Smooth muscle cell (in vitro differentiated cells): ENCODE measurements around the gene SNX15. TPM values are rescaled to one million over a fixed set of nuclear protein-coding genes. Genes with fewer than 3 reads are reported as not detected.

Experiments used
- DNase-seq: peaks from one replicate; lab custom pipeline; 2025; ENCODE audit not compliant: unreplicated experiment; lab: John Stamatoyannopoulos, UW
- H2AFZ ChIP-seq: fragments of 200-600 bp; sonication (generic); 2 replicates; pipeline ENCODE4 v1.6.0; 2016; ENCODE audit warnings: antibody characterized with exemption, low read depth, mild to moderate bottlenecking
- H3F3A ChIP-seq: fragments of 200-600 bp; sonication (generic); 2 replicates; pipeline ENCODE4 v1.6.0; 2017; ENCODE audit warnings: antibody characterized with exemption, low read depth
- H3K27ac ChIP-seq: fragments of 200-600 bp; sonication (generic); 2 replicates; pipeline ENCODE4 v1.5.1; 2016; ENCODE audit warnings: low read depth, mild to moderate bottlenecking
- H3K27me3 ChIP-seq: fragments of 200-600 bp; sonication (generic); 2 replicates; pipeline ENCODE4 v1.6.1; 2016; ENCODE audit warnings: low read depth, mild to moderate bottlenecking
- H3K36me3 ChIP-seq: fragments of 200-600 bp; sonication (generic); 2 replicates; pipeline ENCODE4 v1.5.1; 2016; ENCODE audit warnings: low read depth
- H3K4me1 ChIP-seq: fragments of 200-600 bp; sonication (generic); 2 replicates; pipeline ENCODE4 v1.5.1; 2016; ENCODE audit warnings: low read depth
- H3K4me2 ChIP-seq: fragments of 200-600 bp; sonication (generic); 2 replicates; pipeline ENCODE4 v1.6.0; 2016; ENCODE audit warnings: mild to moderate bottlenecking
- H3K4me3 ChIP-seq: fragments of 200-600 bp; sonication (generic); 2 replicates; pipeline ENCODE4 v1.5.1; 2016; ENCODE audit warnings: mild to moderate bottlenecking
- H3K79me2 ChIP-seq: fragments of 200-600 bp; sonication (generic); 2 replicates; pipeline ENCODE4 v1.6.0; 2016; ENCODE audit warnings: low read depth, mild to moderate bottlenecking
- H3K9ac ChIP-seq: fragments of 200-600 bp; sonication (generic); 2 replicates; pipeline ENCODE4 v1.6.0; 2016; ENCODE audit warnings: low read depth
- H3K9me3 ChIP-seq: fragments of 200-600 bp; sonication (generic); replicated peaks from 2 replicates; pipeline ENCODE4 v1.5.1; 2016; ENCODE audit warnings: low read depth
- H4K20me1 ChIP-seq: fragments of 200-600 bp; sonication (generic); 2 replicates; pipeline ENCODE4 v1.6.0; 2016; ENCODE audit warnings: low read depth
- CTCF ChIP-seq: fragments of 200-600 bp; sonication (generic); IDR thresholded peaks from 2 replicates; pipeline ENCODE4 v1.5.1; 2017; ENCODE audit warnings: borderline replicate concordance, mild to moderate bottlenecking, antibody characterized with exemption; ENCODE audit not compliant: insufficient read depth, poor library complexity, severe bottlenecking
- WGBS: methylation state at CpG from one replicate; pipeline ENCODE4 v1.1.7; 2016; ENCODE audit warnings: low lambda C conversion rate; 5-methylcytosine and 5-hydroxymethylcytosine counted together
- polyA plus RNA-seq: library from polyadenylated mRNA; unstranded; fragments of >200 nt; fragmentation: Nextera tagmentation; extraction: Ambion mirVana; gene quantifications from 2 replicates; pipeline ENCODE4 v1.2.1, GENCODE V29; 2016
- total RNA-seq: library from RNA; depleted of rRNA; stranded (reverse); fragments of >200 nt; gene quantifications from 2 replicates; pipeline ENCODE4 v1.2.3, GENCODE V29; 2014

SNX15 gene
- total and polyA plus RNA-seq, 2 experiments from 2014 or later: 14.8 to 24.7 TPM

DNA sequence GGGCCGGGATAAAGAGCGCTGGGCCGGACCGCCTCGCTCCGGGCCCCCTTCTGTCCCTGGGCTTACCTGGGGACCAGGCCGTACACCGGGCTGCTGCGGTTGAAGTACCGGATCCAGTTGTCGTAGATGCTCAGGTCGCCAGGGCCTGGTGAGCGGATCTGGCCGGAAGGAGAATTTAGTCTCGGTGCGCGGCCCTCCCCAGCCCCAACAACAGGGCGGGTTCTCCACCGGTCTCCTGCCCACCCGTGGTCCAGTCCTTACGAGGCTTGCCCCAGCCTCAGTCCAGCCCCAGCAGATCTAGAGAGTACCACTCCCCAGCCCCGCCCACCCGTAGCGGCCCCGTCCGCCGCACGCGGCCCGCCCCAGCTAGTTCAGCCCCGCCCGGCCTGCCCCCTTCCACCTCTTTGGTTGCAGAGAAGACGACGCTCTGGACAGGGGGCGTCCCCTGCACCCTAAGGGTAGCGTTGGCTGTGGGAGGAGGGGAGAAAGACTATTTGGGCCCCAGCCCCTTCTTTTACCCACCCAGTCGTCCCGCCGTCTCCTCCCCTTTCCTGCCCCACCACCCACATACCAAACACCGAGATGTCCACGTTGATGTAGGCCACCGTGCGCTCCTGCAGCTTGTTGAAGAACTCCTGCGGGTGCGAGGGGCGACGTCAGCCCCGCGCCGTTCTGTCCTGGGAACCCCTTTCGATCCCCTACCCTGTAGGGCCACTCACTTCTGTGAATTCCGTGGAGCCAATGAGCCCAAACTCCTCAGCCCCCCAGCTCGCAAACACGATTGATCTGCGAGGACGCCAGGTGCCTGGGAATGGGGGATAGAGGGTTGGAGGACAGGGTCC is 20.6 kb downstream of the SNX15 start:
- no peak overlapping the region for H2AFZ ChIP-seq
- peak overlapping the region; percentile 57 for H3K4me2 ChIP-seq
- no peak for DNase-seq
- H3K36me3 ChIP-seq: no peaks in the 10 kb centered on the region
- no peak overlapping the region for H3K27ac ChIP-seq
- peak overlapping the region; percentile 5 for H3K4me3 ChIP-seq
- H3K27me3 ChIP-seq: no peaks in the 10 kb centered on the region
- H3K9me3 ChIP-seq: no peaks in the 10 kb centered on the region
- no peaks in the 10 kb centered on the region for H3K4me1 ChIP-seq
- H3K9ac ChIP-seq: no peak overlapping the region
- no peaks in the 10 kb centered on the region for H3F3A ChIP-seq
- no peak for TF ChIP-seq CTCF
- 63% methylated on average over 36 of the region's 56 CpGs for WGBS
- H3K79me2 ChIP-seq: no peaks in the 10 kb centered on the region
- H4K20me1 ChIP-seq: no peaks in the 10 kb centered on the region

- no peak for TF ChIP-seq CTCF
- 67% methylated on average over 9 of the region's 9 CpGs for WGBS
Observed at GRCh38 chr11:65051398-65051858, 24.2 kb downstream of the SNX15 start.

GRCh38 chr11:65053827-65054508 is 26.7 kb downstream of the SNX15 start:
- Histone ChIP-seq H3F3A (no peaks in the 10 kb centered on the region), H3K27me3 (no peaks in the 10 kb centered on the region), H3K4me1 (no peaks in the 10 kb centered on the region), H3K79me2 (no peaks in the 10 kb centered on the region), H2AFZ (no peak overlapping the region), H4K20me1 (no peaks in the 10 kb centered on the region), H3K27ac (no peak overlapping the region), H3K9me3 (no peaks in the 10 kb centered on the region), H3K9ac (no peak overlapping the region), H3K36me3 (no peaks in the 10 kb centered on the region), H3K4me3 (no peak overlapping the region), H3K4me2 (no peak overlapping the region)
- WGBS: 78% methylated on average over 8 of the region's 8 CpGs
- no peak for DNase-seq
- TF ChIP-seq CTCF: no peak

More at GRCh38 chr11:65051398-65051858, 24.2 kb downstream of the SNX15 start:
- Histone ChIP-seq H3K27ac (no peak overlapping the region), H3K79me2 (no peaks in the 10 kb centered on the region), H4K20me1 (no peaks in the 10 kb centered on the region), H3K4me1 (no peaks in the 10 kb centered on the region), H2AFZ (no peak overlapping the region), H3K9me3 (no peaks in the 10 kb centered on the region), H3K27me3 (no peaks in the 10 kb centered on the region), H3K4me3 (no peak overlapping the region), H3F3A (no peaks in the 10 kb centered on the region), H3K9ac (no peak overlapping the region), H3K36me3 (no peaks in the 10 kb centered on the region), H3K4me2 (no peak overlapping the region)
- DNase-seq: no peak
